NCI-H1417 (cell line): ENCODE measurements around the gene GLIS1.

ENCODE experiments used
- DNase-seq, 3 experiments: peaks; one replicate each; lab custom pipeline; 2025; lab: John Stamatoyannopoulos, UW

The GLIS1 gene

GRCh38 chr1:53638360-53639035 is 100.5 kb downstream of the GLIS1 start:
- no peak for DNase-seq

GRCh38 chr1:53637511-53638359 is 101.2 kb downstream of the GLIS1 start:
- no peak for DNase-seq

GRCh38 chr1:53636621-53637171 is 102.3 kb downstream of the GLIS1 start:
- DNase-seq: peak in 1 of 3 experiments; percentile 11

GRCh38 chr1:53634571-53634979 is 104.4 kb downstream of the GLIS1 start:
- no peak for DNase-seq

DNA sequence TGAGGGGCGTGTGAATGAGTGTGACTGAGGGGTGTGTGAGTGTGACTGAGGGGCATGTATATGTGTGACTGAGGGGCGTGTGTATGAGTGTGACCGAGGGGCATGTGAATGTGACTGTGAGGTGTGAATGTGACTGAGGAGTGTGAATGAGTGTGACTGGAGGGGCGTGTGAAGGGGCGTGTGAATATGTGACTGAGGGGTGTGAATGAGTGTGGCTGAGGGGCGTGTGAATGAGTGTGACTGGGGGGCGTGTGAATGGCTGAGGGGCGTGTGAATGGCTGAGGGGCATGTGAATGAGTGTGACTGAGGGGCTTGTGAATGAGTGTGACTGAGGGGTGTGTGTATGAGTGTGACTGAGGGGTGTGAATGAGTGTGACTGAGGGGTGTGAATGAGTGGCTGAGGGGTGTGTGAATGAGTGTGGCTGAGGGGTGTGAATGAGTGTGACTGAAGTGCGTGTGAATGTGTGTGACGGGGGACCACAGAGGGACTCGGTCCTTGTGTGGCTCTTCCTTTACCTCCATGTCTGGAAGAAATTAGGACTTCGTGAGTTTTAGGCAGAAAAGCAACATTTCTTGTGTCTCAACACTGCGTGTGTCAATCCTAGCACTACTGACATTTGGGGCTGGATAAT is 105.8 kb downstream of the GLIS1 start:
- DNase-seq: no peak

- no peak for DNase-seq
Measured at GRCh38 chr1:53631622-53632310, 107.2 kb downstream of the GLIS1 start.

GRCh38 chr1:53629101-53629691 is 109.8 kb downstream of the GLIS1 start:
- DNase-seq: no peak

DNA sequence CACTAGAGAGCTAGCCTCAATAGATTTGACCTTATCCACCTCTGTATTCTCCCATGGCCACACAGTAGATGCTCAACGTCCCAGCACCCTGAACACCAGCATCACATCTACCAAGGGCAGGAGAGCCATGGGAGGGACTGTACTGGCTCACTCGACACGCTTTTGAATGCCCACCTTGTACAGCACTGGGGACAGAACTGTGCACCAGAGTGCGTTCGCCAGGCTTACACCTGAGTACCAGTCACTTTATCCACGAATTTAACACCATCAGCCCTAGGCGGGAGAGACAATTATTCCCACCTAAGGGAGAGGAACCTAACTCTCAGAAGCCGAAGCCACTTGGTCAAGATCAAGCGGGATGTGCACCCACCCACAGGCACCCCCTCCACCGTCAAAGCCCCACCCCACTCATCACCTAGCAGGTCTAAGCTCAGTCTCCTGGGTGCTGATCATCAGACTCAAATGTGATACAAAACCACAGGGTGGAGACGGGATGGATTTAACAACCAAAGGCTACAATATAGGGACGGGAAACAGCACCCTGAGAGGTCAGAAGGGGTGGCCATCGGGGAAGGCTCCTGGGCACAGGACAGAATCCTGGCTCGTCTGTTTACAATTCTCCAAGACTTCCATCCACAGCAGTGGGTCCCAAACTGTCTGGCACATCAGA is 110.5 kb downstream of the GLIS1 start:
- DNase-seq: no peak

GRCh38 chr1:53627666-53628065 is 111.3 kb downstream of the GLIS1 start:
- no peak for DNase-seq

DNA sequence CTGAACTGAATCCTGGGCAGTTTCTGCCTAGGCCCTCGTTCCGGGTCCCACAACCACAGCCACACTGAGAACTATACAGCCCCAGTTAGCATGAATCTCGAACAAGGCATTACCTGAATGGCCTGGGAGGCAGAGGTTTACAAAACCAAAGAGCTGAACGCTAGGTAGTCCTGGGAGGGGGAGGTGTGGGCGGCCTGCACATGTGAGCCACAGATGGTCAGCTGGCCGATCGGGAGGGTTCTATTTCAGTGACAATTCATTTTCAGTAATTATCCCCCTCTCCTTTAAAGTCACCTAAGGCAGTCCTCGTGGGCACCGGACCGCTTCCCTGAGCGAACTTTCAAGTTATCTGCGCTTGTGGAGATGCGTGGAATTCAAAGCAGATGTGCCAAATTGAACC is 111.9 kb downstream of the GLIS1 start:
- no peak for DNase-seq

- DNase-seq: no peak
Measured at GRCh38 chr1:53626616-53627015, 112.3 kb downstream of the GLIS1 start.

- no peak for DNase-seq
Measured at GRCh38 chr1:53625766-53626520, 113.0 kb downstream of the GLIS1 start.

DNA sequence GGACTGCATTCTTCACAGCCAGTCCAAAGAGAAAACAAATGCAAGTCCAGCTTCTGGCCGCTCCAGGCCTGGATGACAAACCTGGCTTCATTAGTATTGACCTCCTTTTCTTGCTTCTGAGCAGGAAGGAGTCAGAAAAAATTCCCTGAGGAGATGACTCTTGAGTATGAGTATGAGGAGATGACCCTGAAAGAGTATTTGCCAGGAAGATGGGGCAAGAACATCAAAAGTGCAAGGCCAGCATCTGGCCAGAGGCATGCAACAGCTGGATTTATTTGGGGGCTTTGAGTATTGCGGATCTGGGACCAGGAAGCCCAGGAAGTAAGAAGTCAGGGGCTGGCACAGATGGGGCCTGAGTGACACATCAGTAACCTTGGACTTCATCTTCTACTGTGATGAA is 113.9 kb downstream of the GLIS1 start:
- DNase-seq: no peak

DNA sequence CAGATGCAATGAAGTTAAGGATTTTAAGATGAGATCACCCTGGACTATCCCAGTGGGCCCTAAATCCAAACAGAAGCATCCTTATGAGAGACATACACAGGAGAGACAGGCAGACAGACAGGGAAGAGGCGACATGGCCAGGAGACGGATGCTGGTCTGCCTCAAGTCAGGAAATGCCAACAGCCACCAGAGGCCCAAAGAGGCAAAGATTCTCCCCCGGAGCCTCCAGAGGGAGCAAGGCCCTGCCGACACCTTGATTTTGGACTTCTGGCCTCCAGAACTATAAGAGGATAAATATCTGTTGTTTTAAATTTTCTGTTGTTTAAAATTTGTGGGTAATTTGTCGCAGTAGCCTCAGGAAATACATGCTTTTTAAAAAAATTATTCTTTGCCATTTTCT is 116.4 kb downstream of the GLIS1 start:
- no peak for DNase-seq

DNA sequence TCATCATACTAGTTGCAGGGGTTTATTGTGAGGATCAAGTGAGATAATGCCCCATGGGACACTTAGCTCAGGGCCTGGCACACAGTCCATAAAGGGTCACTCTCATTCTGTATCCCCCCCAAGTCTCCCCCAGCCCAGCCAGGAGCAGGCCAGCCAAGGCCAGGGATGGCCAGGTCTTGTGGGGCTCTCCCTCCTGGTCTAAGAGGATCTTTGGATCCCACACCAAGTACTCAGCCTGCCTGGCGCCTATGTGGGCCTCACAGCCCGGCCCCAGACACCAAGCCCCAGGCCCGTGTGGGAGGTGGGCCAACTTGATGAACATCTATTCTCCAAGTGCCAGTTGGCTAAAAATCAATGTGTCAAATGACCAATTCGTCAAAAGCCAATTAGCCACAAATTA is 117.8 kb downstream of the GLIS1 start:
- no peak for DNase-seq

DNA sequence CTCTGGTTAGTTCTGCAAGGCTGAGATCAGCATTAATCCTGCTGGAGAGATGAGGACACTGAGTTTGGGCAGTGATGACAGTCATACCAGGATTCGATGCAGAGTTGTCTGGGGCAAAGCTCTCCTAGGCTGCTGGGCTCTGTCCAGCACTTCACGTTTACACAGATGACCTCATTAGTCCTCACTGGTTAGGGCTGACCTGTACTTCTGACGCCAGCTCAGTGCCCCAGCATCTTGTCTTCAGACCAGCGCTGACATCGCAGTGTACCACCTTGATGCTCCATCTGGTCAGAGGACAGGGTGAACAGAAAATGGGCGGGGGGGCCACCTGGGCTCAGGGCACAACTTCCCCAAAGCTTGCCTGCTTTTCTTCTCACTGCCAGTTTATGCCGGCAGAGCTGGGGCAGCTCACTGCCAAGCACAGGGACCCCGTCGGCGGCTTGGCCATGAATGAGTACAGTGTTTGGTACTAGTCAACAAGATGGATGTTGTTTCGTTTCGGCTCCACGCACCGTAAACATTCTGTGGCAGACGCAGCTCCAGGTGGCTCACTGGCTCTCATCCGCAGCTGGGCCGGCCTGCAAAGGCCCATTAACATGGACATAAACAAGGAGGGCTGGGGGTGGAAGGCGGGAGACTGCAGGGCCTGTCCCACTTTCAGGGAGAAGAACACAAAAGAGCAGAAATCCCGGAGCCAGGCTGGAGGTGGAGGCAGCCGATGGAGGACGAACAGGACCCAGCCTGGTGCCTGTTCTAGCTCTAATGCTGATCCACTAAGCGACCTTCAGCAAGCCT is 118.7 kb downstream of the GLIS1 start:
- DNase-seq: no peak

DNA sequence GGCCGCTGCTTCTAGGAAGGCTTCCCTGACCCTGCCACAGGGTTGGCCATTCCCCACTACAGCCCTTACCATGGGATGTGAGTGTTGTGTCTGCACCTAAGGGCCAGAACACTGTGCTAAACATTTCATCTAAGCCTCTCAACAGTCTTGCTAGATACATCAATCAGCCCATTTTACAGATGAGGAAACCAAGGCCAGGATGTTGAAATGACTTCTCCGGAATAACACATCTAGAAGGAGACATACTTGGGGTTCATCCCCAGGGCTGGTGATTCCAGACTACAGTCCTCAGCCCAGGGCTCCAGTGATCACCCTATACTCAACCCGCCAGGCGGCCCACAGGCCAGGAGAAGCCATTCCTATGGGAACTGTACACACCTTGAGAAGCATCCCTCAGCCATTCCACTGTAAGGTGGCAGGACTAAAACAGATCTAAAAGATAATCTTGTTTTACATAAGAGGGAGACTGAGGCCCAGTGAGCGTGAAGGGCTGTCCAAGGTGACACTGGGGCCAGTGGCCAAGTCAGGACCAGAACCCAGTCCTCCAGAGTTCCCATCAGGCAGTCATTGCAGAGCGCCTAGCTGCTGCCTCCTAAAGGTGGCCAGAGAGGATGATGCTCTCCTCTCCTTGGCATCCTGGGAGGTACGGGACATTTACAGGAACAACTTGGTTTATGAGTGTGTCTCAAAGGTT is 119.5 kb downstream of the GLIS1 start:
- no peak for DNase-seq

DNA sequence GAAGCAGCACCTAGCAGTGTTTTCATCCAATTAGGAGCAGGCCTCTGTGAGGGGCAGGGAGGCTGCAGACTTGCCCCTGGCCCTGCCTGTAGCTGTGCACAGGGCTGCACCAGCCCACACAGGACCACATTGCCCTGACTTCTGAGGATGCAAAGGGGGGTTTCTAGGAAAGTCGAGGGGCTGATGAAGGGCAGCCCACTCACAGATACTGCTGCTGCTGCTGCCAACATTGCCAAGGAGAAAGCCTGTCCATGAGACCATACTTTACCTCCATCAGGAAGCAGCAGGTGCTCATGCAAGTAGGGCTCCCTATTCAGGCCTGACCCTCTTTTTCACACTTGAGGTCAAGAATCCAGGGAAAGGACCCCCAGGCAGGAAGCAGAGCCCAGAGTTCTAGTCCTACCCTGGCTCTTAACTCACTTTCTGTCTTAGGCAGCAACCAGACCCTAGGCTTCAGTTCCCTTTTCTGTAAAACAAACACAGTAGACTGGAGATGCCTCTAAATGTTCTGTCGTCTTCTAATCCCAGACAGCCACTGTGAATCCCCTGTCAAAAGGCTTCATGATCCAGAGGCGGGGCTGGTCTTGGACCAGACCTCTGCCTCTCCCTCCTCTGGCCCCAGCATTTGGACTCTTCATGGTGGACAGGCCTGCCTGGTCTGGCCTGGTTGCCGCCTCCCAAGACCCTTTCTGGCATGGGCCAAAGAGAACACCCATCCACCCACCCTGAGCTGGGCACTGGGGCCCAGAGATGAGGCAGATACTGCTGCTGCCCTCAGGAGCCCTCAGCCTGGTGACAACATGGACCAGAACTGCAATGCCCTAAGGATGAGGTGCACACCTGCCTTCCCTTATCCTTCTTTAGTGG is 120.2 kb downstream of the GLIS1 start:
- no peak for DNase-seq
